ENCODE results near the gene NRXN3.

The NRXN3 gene

GRCh38 chr14:79475887-79476532, 1305.8 kb downstream of the NRXN3 start:
- DNase-seq (ENCODE audit: low read depth): no peak

GRCh38 chr14:79476552-79476951, 1306.4 kb downstream of the NRXN3 start:
- no peak for DNase-seq (ENCODE audit: low read depth)

- DNase-seq (ENCODE audit: low read depth): no peak
Measured at GRCh38 chr14:79480212-79480611, 1310.0 kb downstream of the NRXN3 start.

GRCh38 chr14:79482825-79483224, 1312.7 kb downstream of the NRXN3 start:
- DNase-seq (ENCODE audit: low read depth): no peak

- no peak for DNase-seq (ENCODE audit: low read depth)
Measured at GRCh38 chr14:79483477-79484388, 1313.6 kb downstream of the NRXN3 start.

GRCh38 chr14:79487632-79488031, 1317.5 kb downstream of the NRXN3 start:
- no peak for DNase-seq (ENCODE audit: low read depth)

- no peak for DNase-seq (ENCODE audit: low read depth)
Measured at GRCh38 chr14:79491161-79491560, 1321.0 kb downstream of the NRXN3 start.

GRCh38 chr14:79493081-79493645, 1323.0 kb downstream of the NRXN3 start:
- no peak for DNase-seq (ENCODE audit: low read depth)

- DNase-seq (ENCODE audit: low read depth): no peak
Measured at GRCh38 chr14:79496701-79497100, 1326.5 kb downstream of the NRXN3 start.

GRCh38 chr14:79500489-79500888, 1330.3 kb downstream of the NRXN3 start:
- no peak for DNase-seq (ENCODE audit: low read depth)

- no peak for DNase-seq (ENCODE audit: low read depth)
Measured at GRCh38 chr14:79502136-79502750, 1332.1 kb downstream of the NRXN3 start.

GRCh38 chr14:79502751-79503148, 1332.6 kb downstream of the NRXN3 start:
- no peak for DNase-seq (ENCODE audit: low read depth)

GRCh38 chr14:79510659-79511058, 1340.5 kb downstream of the NRXN3 start:
- DNase-seq (ENCODE audit: low read depth): no peak

- no peak for DNase-seq (ENCODE audit: low read depth)
Measured at GRCh38 chr14:79511146-79511545, 1341.0 kb downstream of the NRXN3 start.

GRCh38 chr14:79513446-79513845, 1343.3 kb downstream of the NRXN3 start:
- DNase-seq (ENCODE audit: low read depth): no peak

- DNase-seq (ENCODE audit: low read depth): no peak
Measured at GRCh38 chr14:79514700-79515099, 1344.5 kb downstream of the NRXN3 start.

- no peak for DNase-seq (ENCODE audit: low read depth)
Measured at GRCh38 chr14:79515158-79515557, 1345.0 kb downstream of the NRXN3 start.

- no peak for DNase-seq (ENCODE audit: low read depth)
Measured at GRCh38 chr14:79516009-79516408, 1345.8 kb downstream of the NRXN3 start.

- DNase-seq (ENCODE audit: low read depth): no peak
Measured at GRCh38 chr14:79525416-79525815, 1355.2 kb downstream of the NRXN3 start.

- DNase-seq (ENCODE audit: low read depth): no peak
Measured at GRCh38 chr14:79528828-79529416, 1358.7 kb downstream of the NRXN3 start.

GRCh38 chr14:79530555-79530954, 1360.4 kb downstream of the NRXN3 start:
- no peak for DNase-seq (ENCODE audit: low read depth)

- DNase-seq (ENCODE audit: low read depth): no peak
Measured at GRCh38 chr14:79534703-79535353, 1364.7 kb downstream of the NRXN3 start.

Data from stimulated activated CD8-positive, alpha-beta memory T cell treated with anti-CD3 and anti-CD28 coated beads, Interleukin-4, amount 100 ng/mL, for 24 hours (primary cell).